ENCODE measurements around the gene TSPAN8. TPM values are rescaled to one million over a fixed set of nuclear protein-coding genes. Genes with fewer than 3 reads are reported as not detected.
"Not testable (repeated sequence)": the region's sequence is repeated elsewhere in the genome, so short reads cannot be mapped to it uniquely, and the experiment has no call there.

The TSPAN8 gene
- total RNA-seq, 4 donors from 2014 or later: 0.29 to 2.2 (median 1.1) TPM; not detected in 1

DNA sequence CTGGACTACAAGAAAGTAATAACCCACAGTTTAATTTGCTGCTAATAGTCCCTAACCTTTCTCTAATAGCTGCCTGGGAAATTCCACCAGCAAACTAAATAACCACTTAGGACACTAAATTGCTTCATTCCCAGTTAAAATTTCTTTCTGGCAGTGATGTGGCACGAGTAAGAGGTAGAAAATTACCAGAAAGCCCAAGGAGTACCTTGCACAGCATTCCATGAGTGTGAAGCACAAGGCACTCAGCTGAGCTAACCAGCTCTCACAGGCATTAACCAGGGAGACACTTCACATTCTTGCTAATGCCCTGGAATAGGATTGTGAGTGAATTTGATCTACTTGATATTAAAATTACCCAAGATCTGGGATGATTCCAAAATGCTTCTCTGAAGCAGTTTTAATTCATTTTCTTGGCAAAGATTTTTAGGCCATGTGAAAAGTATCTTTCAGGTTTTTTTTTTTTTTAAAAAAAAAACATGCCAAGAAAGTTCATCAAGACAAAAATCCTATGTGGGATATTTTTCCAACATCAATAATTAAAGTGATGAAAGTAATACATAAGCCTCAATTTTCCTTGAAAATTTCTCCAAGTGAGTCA is 29.5 kb downstream of the TSPAN8 start:
- 38% methylated on average over 1 of the region's 1 CpG for WGBS
- no peak overlapping the region for H3K27ac ChIP-seq (replicated peaks in 1 of 4)
- TF ChIP-seq POLR2AphosphoS5 (IDR thresholded peaks at IDR 0.05) (no peak), POLR2A (IDR thresholded peaks at IDR 0.05; ENCODE audit: low read depth) (no peak)
- H3K4me3 ChIP-seq: no peak overlapping the region
- intact Hi-C loops (cut with DNase I): no loop called here
- no peak for DNase-seq (ENCODE audit: extremely low spot score)
- H3K9me3 ChIP-seq: no peaks in the 10 kb centered on the region
- H3K4me1 ChIP-seq: no peaks in the 10 kb centered on the region
- no peaks in the 10 kb centered on the region for H3K27me3 ChIP-seq
- no peaks in the 10 kb centered on the region for H3K36me3 ChIP-seq

DNA sequence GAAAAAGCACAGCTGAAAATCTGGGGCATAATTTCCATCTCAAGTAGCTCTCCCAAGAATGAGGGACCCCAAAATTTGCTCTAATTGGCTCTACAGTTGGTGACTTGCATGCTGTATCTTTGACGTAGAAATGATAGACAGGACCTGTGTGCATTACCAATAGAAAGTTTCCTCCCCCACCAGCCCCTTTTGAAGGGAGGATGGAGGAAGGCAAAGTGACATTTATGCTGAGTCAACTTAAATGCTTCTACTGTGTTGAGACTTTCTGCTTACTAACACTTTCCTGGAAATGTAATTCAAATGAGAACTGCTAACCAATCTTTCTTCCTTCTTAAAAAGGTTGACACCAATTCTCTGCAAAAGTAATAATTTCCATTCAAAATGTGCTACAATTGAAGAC is 31.9 kb downstream of the TSPAN8 start:
- intact Hi-C loops (cut with DNase I): no loop called here
- TF ChIP-seq EP300 (IDR thresholded peaks at IDR 0.05): no peak
- no peak for TF ChIP-seq POLR2A (IDR thresholded peaks at IDR 0.05; ENCODE audit: low read depth)
- Histone ChIP-seq H3K4me3 (no peak overlapping the region), H3K27ac (replicated peaks in 1 of 4) (no peak overlapping the region), H3K36me3 (no peaks in the 10 kb centered on the region), H3K4me1 (no peaks in the 10 kb centered on the region), H3K9me3 (no peaks in the 10 kb centered on the region), H3K27me3 (no peaks in the 10 kb centered on the region)
- no peak for DNase-seq (ENCODE audit: extremely low spot score)
- WGBS: 95% methylated on average over 1 of the region's 1 CpG

DNA sequence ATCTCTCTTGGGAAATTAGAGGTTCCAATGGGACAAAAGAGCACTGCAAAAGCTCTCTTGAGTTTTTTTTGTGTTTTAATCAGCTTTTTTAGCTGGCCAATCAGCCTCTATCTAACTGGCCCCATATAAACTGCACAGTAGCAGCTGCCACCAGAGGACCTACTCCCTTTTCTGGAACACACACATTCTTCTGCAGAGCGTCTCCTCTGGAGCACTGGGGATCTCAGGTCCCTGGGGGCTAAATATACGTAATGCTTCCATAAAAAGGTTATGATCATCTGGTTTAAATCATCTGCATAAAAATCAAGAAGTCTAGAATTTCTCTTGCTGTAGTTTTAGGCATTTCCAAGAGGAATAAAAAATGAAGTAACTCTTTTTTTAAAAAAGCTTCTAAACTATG is 32.3 kb downstream of the TSPAN8 start:
- H3K4me1 ChIP-seq: no peaks in the 10 kb centered on the region
- no peak overlapping the region for H3K4me3 ChIP-seq
- H3K27me3 ChIP-seq: no peaks in the 10 kb centered on the region
- WGBS: 23% methylated on average over 2 of the region's 2 CpGs
- H3K27ac ChIP-seq (replicated peaks in 1 of 4): no peak overlapping the region
- H3K36me3 ChIP-seq: no peaks in the 10 kb centered on the region
- TF ChIP-seq POLR2AphosphoS5 (IDR thresholded peaks at IDR 0.05) (no peak), POLR2A (IDR thresholded peaks at IDR 0.05; ENCODE audit: low read depth) (no peak), EP300 (IDR thresholded peaks at IDR 0.05) (no peak)
- TF ChIP-seq, protein P1, sequence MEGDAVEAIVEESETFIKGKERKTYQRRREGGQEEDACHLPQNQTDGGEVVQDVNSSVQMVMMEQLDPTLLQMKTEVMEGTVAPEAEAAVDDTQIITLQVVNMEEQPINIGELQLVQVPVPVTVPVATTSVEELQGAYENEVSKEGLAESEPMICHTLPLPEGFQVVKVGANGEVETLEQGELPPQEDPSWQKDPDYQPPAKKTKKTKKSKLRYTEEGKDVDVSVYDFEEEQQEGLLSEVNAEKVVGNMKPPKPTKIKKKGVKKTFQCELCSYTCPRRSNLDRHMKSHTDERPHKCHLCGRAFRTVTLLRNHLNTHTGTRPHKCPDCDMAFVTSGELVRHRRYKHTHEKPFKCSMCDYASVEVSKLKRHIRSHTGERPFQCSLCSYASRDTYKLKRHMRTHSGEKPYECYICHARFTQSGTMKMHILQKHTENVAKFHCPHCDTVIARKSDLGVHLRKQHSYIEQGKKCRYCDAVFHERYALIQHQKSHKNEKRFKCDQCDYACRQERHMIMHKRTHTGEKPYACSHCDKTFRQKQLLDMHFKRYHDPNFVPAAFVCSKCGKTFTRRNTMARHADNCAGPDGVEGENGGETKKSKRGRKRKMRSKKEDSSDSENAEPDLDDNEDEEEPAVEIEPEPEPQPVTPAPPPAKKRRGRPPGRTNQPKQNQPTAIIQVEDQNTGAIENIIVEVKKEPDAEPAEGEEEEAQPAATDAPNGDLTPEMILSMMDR (IDR thresholded peaks at IDR 0.05): no peak
- DNase-seq (ENCODE audit: extremely low spot score): no peak
- H3K9me3 ChIP-seq: no peaks in the 10 kb centered on the region
- intact Hi-C loops (cut with DNase I): no loop called here

DNA sequence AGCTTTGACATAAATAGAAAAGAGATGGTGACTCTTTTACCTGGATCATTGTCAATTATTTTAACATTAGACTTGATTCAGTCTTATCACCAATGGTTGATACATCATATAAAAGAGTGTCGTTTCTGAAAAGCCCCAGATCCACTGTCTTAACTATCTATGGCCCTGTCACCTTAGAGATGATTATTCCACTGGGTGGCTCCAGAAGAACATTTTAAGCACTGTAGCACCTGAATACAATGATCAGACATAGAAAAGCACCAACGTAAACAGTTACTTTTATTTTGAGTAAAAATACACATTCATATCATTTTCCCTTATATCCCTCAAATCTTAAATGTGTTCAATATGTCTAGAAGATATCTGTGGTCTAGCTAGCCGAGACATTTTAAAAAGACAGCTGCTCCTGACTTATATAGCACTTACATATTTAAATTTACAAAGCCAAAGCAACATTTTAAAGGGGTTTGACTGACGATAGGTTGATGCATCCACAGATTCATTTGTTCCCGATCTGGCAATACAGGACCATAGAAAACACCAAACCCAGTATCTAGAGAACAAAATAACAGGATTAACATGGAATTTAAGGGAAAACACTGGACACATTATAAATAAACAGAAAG is 32.9 kb downstream of the TSPAN8 start:
- Histone ChIP-seq H3K36me3 (no peaks in the 10 kb centered on the region), H3K27ac (replicated peaks in 1 of 4) (no peak overlapping the region), H3K4me3 (no peak overlapping the region), H3K9me3 (no peaks in the 10 kb centered on the region), H3K27me3 (no peaks in the 10 kb centered on the region), H3K4me1 (no peaks in the 10 kb centered on the region)
- no peak for DNase-seq (ENCODE audit: extremely low spot score)
- intact Hi-C loops (cut with DNase I): no loop called here
- TF ChIP-seq EP300 (IDR thresholded peaks at IDR 0.05): no peak
- TF ChIP-seq, protein P1 (IDR thresholded peaks at IDR 0.05): no peak
- TF ChIP-seq POLR2A (IDR thresholded peaks at IDR 0.05; ENCODE audit: low read depth): no peak
- TF ChIP-seq POLR2AphosphoS5 (IDR thresholded peaks at IDR 0.05): no peak
- WGBS: 78% methylated on average over 5 of the region's 5 CpGs

DNA sequence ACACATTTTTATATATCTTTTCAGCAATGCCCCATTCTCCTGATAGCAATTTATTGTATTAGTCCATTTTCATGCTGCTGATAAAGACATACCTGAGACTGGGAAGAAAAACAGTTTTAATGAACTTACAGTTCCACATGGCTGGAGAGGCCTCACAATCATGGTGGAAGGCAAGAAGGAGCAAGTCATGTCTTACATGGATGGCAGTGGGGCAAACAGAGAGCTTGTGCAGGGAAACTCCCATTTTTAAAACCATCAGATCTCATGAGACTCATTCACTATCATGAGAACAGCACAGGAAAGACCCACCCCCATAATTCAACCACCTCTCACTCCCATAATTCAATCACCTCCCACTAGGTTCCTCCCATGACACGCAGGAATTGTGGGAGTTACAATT is 44.7 kb downstream of the TSPAN8 start:
- DNase-seq (ENCODE audit: extremely low spot score); H3K4me3 ChIP-seq; H3K27ac ChIP-seq (replicated peaks in 1 of 4); H3K27me3 ChIP-seq; intact Hi-C loops (cut with DNase I); H3K36me3 ChIP-seq; H3K4me1 ChIP-seq: not testable (repeated sequence)
- WGBS: 60% methylated on average over 1 of the region's 1 CpG
- peaks cover 0 to 13% (median 0%) of the 10 kb centered on the region in 4 donors for H3K9me3 ChIP-seq

DNA sequence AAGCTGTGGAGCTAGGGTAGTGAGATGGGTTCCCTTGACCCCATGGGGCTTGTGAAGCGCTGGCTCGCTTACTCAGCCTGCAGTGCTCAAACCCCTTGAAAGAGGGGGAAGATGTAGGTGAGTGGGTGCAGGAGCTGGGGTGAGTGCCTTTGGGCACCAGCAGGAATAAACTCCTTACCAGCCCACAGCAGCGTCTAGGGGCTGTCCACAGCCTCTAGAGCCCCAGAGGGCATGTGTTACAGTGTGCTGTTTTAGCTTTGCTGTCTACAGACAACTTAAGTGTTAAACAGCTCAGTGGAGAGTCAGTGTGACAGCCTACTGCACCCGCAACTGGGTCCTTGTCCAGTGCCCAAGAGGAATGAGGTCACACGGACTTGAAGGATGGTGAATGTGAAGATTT is 48.0 kb downstream of the TSPAN8 start:
- WGBS: 92% methylated on average over 5 of the region's 5 CpGs
- H3K4me1 ChIP-seq: no peaks in the 10 kb centered on the region
- intact Hi-C loops (cut with DNase I): no loop called here

More for the DNA sequence above, 48.0 kb downstream of the TSPAN8 start:
- Histone ChIP-seq H3K9me3 (peaks cover 0 to 9% (median 0%) of the 10 kb centered on the region in 4 donors), H3K36me3 (no peaks in the 10 kb centered on the region), H3K27ac (replicated peaks in 1 of 4) (no peak overlapping the region), H3K27me3 (no peaks in the 10 kb centered on the region), H3K4me3 (no peak overlapping the region)
- no peak for DNase-seq (ENCODE audit: extremely low spot score)
- no peak for TF ChIP-seq EP300 (IDR thresholded peaks at IDR 0.05)
- TF ChIP-seq, protein P1 (IDR thresholded peaks at IDR 0.05): no peak
- no peak for TF ChIP-seq POLR2A (IDR thresholded peaks at IDR 0.05; ENCODE audit: low read depth)
